Measurements from ENCODE around the gene NEK6.

GRCh38 chr9:124295159-124295794, 37.5 kb downstream of the NEK6 start:
- TF ChIP-seq CTCF (IDR thresholded peaks at IDR 0.05) (no peak), POLR2A (IDR thresholded peaks at IDR 0.05) (no peak)

Measured in upper lobe of left lung (tissue), 4 donors.